ENCODE results near the gene DUS4L.
A peak's percentile ranks its signal among the peaks of the same experiment; 100 is the strongest.

Gene DUS4L

GRCh38 chr7:107560898-107561516 lies 2.8 kb upstream of the DUS4L start:
- no peak for DNase-seq (ENCODE audit: low read depth)
- no peak overlapping the region for H3K4me3 ChIP-seq (ENCODE audit: low read depth, low read length)
- in situ Hi-C loops (cut with HindIII; ENCODE audit: low sequenced_read_pairs), result loop anchor here (10.0 kb wide), 1 partner anchor 86 kb away; the partner anchor contains the start of gene GPR22
- no peak for TF ChIP-seq CTCF (IDR thresholded peaks at IDR 0.05; ENCODE audit: low read depth, low read length, missing control alignments)

DNA sequence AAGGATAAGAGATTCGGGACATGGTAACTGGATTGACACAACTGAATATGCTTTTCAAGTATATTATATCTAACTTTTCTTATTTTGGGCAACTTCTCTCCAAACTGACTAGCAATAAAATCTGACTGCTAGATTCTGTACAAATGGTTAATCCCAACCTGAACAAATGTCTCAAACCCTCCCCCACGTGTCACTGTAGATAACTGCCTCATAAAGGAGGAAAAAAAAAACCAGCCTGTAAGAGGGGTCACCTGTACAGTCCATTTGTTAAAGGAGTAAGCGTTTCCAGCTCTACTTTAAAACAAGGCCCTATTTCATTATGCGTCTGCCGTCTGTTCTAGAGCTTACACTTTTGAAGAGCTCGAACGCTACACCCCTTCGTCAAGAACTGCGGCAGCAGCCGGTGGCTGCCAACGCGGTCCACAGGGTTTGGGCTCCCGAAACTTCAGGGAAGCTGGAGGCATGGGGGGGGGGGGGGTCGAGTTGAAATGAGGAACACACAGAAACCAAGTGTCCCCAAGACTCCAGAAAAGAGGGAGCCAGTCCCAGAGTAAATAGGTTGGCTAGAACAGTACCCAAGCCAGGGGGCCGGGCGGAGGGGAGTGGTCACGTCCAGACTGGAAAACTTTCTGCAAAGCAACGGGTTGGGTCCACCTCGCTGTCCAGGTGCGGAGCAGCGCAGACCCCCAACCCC lies 543 bp upstream of the DUS4L start:
- no peak for DNase-seq (ENCODE audit: low read depth)
- in situ Hi-C loops (cut with HindIII; ENCODE audit: low sequenced_read_pairs), result loop anchor here (10.0 kb wide), 1 partner anchor 88 kb away; the partner anchor contains the start of gene GPR22
- peak overlapping the region; percentile 69 for H3K4me3 ChIP-seq (ENCODE audit: low read depth, low read length)
- TF ChIP-seq CTCF (IDR thresholded peaks at IDR 0.05; ENCODE audit: low read depth, low read length, missing control alignments), result no peak

- in situ Hi-C loops (cut with HindIII; ENCODE audit: low sequenced_read_pairs), result loop anchor here (10.0 kb wide), 1 partner anchor 90 kb away; the partner anchor contains the start of gene GPR22
- TF ChIP-seq CTCF (IDR thresholded peaks at IDR 0.05; ENCODE audit: low read depth, low read length, missing control alignments), result no peak
- peak; percentile 68 for DNase-seq (ENCODE audit: low read depth)
- H3K4me3 ChIP-seq (ENCODE audit: low read depth, low read length), result peak overlapping the region; percentile 69
Observed at GRCh38 chr7:107564553-107565298, 955 bp downstream of the DUS4L start.

DNA sequence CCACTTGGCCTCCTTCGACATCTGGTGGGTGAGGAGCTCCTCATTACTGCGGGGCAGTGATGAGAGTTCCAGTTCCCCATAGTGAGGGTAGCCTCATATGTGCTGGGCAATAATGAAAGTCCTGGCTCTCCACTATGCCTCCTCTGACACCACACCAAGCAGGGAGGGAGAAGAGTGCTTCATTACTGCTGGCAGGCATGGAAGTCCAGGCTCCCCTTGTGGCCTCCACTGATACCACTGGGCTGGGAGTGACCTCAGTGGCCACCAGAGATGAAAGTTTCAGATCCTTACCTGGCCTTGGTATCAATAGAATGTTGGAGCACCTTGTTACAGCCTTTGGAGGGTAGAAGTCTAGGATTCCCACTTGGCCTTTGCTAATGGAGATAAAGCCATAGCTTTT lies 6.5 kb downstream of the DUS4L start:
- no peak overlapping the region for H3K4me3 ChIP-seq (ENCODE audit: low read depth, low read length)
- no peak for DNase-seq (ENCODE audit: low read depth)
- TF ChIP-seq CTCF (IDR thresholded peaks at IDR 0.05; ENCODE audit: low read depth, low read length, missing control alignments), result no peak
- in situ Hi-C loops (cut with HindIII; ENCODE audit: low sequenced_read_pairs), result no loop called here

- DNase-seq (ENCODE audit: low read depth), result no peak
- no peak for TF ChIP-seq CTCF (IDR thresholded peaks at IDR 0.05; ENCODE audit: low read depth, low read length, missing control alignments)
- in situ Hi-C loops (cut with HindIII; ENCODE audit: low sequenced_read_pairs), result no loop called here
- H3K4me3 ChIP-seq (ENCODE audit: low read depth, low read length), result no peak overlapping the region
Observed at GRCh38 chr7:107573537-107573936, 9.8 kb downstream of the DUS4L start.

DNA sequence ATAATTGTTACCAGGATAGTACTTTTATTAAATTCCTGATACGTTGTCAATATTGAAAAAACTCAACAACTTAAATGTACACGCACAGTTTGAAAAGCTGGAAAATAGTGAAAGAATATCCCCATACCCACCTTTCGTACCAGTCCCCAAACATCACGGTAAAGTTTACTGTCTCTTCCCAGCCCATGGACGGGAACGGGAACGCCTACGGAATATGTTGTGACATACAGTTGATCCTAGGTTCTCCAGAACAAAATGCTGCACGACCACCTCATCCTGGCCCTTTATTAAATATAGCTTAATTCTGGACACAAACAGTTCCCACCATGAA lies 15.7 kb downstream of the DUS4L start:
- no peak for TF ChIP-seq CTCF (IDR thresholded peaks at IDR 0.05; ENCODE audit: low read depth, low read length, missing control alignments)
- DNase-seq (ENCODE audit: low read depth), result no peak
- in situ Hi-C loops (cut with HindIII; ENCODE audit: low sequenced_read_pairs), result no loop called here
- peak overlapping the region; percentile 79 for H3K4me3 ChIP-seq (ENCODE audit: low read depth, low read length)

Measured in astrocyte of the cerebellum (primary cell).